Heart left ventricle (tissue), 16 donors: Measurements from ENCODE around the gene SH3BGRL. TPM values are rescaled to one million over a fixed set of nuclear protein-coding genes. Genes with fewer than 3 reads are reported as not detected.
A peak's percentile ranks its signal among the peaks of the same experiment; 100 is the strongest.

Experiments
- ATAC-seq, 4 donors: fragments of 200-7000 bp; cut with Tn5 transposase; one replicate each; pipeline ENCODE4 v1.9.1; 2020 to 2022; ENCODE audit warnings: moderate library complexity in 4 of 4, mild to moderate bottlenecking in 3 of 4, moderate number of reproducible peaks in 1 of 4
- DNase-seq, 5 donors: peaks; one replicate each; pipeline ENCODE4 v3.0.0-alpha.2; 2020
- H3K27ac ChIP-seq, 12 donors: fragments of 200-600 bp; sonication (generic) in 4 of 12; one replicate each; pipeline versions ENCODE4 v1.5.0 to v1.8.0; 2016 to 2022; ENCODE audit warnings: mild to moderate bottlenecking in 2 of 12
- H3K27me3 ChIP-seq, 9 donors: fragments of 200-600 bp; sonication (generic) in 2 of 9; one replicate each; pipeline versions ENCODE4 v1.5.1 to v1.8.0; 2016 to 2022; ENCODE audit warnings: mild to moderate bottlenecking in 3 of 9
- H3K36me3 ChIP-seq, 9 donors: fragments of 200-600 bp; sonication (generic) in 2 of 9; one replicate each; pipeline versions ENCODE4 v1.5.0 to v1.8.0; 2018 to 2022; ENCODE audit warnings: mild to moderate bottlenecking in 2 of 9
- H3K4me1 ChIP-seq, 12 donors: fragments of 200-600 bp; sonication (generic) in 4 of 12; one replicate each; pipeline versions ENCODE4 v1.5.0 to v1.8.0; 2016 to 2022; ENCODE audit warnings: mild to moderate bottlenecking in 3 of 12
- H3K4me3 ChIP-seq, 12 donors: fragments of 200-600 bp; sonication (generic) in 4 of 12; one replicate each; pipeline versions ENCODE4 v1.5.0 to v1.8.0; 2017 to 2022; ENCODE audit warnings: mild to moderate bottlenecking in 9 of 12, moderate library complexity in 4 of 12
- H3K9me3 ChIP-seq, 12 donors: fragments of 200-600 bp; sonication (generic) in 4 of 12; one replicate each; pipeline versions ENCODE4 v1.5.0 to v1.8.0; 2016 to 2022; ENCODE audit warnings: mild to moderate bottlenecking in 1 of 12
- POLR2A ChIP-seq, 2 donors: fragments of 450-650 bp; IDR thresholded peaks; one replicate each; pipeline ENCODE4 v1.6.1; 2017; ENCODE audit warnings: antibody characterized with exemption in 2 of 2, mild to moderate bottlenecking in 2 of 2, moderate library complexity in 2 of 2
- WGBS, 4 donors: extraction: QIAGEN DNeasy Blood & Tissue Kit in 2 of 4; methylation state at CpG; one replicate each; pipeline versions ENCODE4 v1.1.5 to v1.1.7; 2013 to 2018; 5-methylcytosine and 5-hydroxymethylcytosine counted together
- intact Hi-C, 10 donors: fragments of 100-400 bp; cut with DNase I; formaldehyde crosslinking; loops; one replicate each; pipeline versions ENCODE4 v1.11.1 to v1.14.2; 2022
- polyA plus RNA-seq, 2 donors: library from polyadenylated mRNA; stranded (reverse); fragments of 200-250 nt; gene quantifications; one replicate each; pipeline ENCODE4 v1.2.3, GENCODE V29; 2013
- total RNA-seq, 9 donors: library from RNA; depleted of rRNA in 2 of 9; stranded (reverse); fragments of >200 nt in 2 of 9; fragmentation: NEBNext Ultra II Directional in 3 of 9; extraction: Animal tissue kit (Norgen Biotek cat#: 25700) in 3 of 9; gene quantifications; one replicate each; pipeline versions ENCODE4 v1.1.0 to v1.2.4, GENCODE V29; 2016 to 2023
- TF ChIP-seq, protein P1 (sequence below), 12 donors: fragments of 200-600 bp; sonication (generic) in 4 of 12; IDR thresholded peaks; one replicate each; pipeline versions ENCODE4 v1.5.0 to v1.8.0; 2018 to 2022; ENCODE audit warnings: antibody characterized with exemption in 12 of 12, mild to moderate bottlenecking in 5 of 12
- donor health status: ischemic (EF 13 %, LVEDD 7.1; RV severe dilation, severe dysfunction).
- donor health status: healthy with polysubstance abuse.
- donor health status: DM: no; HTN: yes; CAD: no.
- donor health status: DM: no; HTN: no; CAD: no.
- donor health status: ischemic (EF 25% LVEDD 6.9; RV normal size, moderate dysfunction).
- donor health status: ischemic (EF 25% LVEDD 5.7; RV mildly dilated, moderate dysfunction).
- donor health status: healthy.
- donor health status: DM: yes; HTN: yes; CAD: no.
- donor health status: ischemic (EF 35%, LVEDD 5.7; RV mildly dilated, moderate dysfunction).
- donor health status: nonischemic (EF 11% LVEDD 7.7; RV severe dilation, severe dysfunction).
- donor health status: DM: yes; HTN: yes; CAD: no.
- donor health status: PGD.
- donor health status: ischemic (EF 29% LVEDD 5.4; RV normal size, mild dysfunction).
- donor health status: nonischemic (EF 23%, LVEDD 6.1; RV moderate dilation, normal function).

Gene SH3BGRL
- total and polyA plus RNA-seq, 11 donors, result 16.4 to 96.1 (median 24.4) TPM

DNA sequence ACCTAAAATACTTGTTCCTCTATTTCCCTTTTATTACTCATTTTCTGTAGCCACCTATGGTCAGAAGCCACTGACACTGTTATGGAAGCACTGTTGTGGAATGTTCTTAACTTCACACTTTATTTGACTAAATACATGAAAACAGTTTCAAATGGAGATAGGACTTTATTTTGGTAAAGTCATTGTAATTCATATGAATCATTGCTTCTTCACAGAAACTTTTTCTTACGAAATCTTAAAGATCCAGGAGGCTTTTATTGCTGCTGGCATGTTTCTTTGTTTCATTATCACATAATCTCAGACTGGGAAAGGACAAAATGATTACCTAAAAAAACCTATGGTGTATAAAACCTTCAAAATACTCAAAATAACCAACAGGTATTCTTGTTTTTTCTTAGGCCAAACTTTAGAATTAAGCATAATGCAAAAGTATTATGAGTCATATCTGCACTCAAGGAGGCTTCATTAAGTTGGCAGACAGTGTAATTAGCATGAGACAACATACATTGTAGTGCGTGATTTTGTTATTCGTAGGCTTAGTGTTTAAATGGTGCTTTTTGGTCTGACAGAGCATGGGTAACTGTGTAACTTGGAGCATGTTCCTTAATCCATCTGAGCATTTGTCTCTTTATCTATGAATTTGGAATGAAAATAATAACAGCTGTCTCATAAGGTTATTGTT lies 58.0 kb downstream of the SH3BGRL start:
- Histone ChIP-seq H3K9me3 (no peaks in the 10 kb centered on the region), H3K27ac (peak overlapping the region in 5 of 12 donors; percentile 6 to 73 (median 41)), H3K4me1 (peaks cover 0 to 21% (median 0%) of the 10 kb centered on the region in 12 donors), H3K36me3 (no peaks in the 10 kb centered on the region), H3K27me3 (no peaks in the 10 kb centered on the region), H3K4me3 (no peak overlapping the region)
- DNase-seq, result no peak
- no peak for ATAC-seq
- intact Hi-C loops, result loop anchor here in 1 of 10 donors (10.0 kb wide), 1 partner anchor 55 kb away; the partner anchor contains the start of genes HMGN5 and SH3BGRL
- no peak for TF ChIP-seq POLR2A (IDR thresholded peaks at IDR 0.05)
- TF ChIP-seq, protein P1, sequence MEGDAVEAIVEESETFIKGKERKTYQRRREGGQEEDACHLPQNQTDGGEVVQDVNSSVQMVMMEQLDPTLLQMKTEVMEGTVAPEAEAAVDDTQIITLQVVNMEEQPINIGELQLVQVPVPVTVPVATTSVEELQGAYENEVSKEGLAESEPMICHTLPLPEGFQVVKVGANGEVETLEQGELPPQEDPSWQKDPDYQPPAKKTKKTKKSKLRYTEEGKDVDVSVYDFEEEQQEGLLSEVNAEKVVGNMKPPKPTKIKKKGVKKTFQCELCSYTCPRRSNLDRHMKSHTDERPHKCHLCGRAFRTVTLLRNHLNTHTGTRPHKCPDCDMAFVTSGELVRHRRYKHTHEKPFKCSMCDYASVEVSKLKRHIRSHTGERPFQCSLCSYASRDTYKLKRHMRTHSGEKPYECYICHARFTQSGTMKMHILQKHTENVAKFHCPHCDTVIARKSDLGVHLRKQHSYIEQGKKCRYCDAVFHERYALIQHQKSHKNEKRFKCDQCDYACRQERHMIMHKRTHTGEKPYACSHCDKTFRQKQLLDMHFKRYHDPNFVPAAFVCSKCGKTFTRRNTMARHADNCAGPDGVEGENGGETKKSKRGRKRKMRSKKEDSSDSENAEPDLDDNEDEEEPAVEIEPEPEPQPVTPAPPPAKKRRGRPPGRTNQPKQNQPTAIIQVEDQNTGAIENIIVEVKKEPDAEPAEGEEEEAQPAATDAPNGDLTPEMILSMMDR (IDR thresholded peaks at IDR 0.05), result no peak
- WGBS, 4 donors, result 70 to 94% (median 82%) methylated on average over 3 of the region's 3 CpGs

DNA sequence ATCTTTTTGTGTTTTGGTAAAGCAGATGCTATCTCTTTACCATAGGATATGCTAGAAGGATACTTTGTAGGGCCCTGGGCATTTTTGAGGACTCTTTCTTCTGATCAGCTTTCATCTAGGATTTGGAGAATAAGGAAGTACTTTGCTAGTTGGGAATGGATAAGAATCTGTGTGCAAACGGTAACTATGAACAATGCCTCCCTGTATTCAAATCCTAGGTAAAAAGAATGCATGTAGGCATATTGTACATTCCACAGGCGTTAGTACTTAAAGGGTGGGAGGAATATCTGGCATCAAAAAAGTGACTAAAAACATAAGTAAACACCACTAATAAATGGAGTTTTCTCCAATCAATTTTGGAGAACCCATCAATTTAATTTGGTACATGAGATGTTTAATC lies 59.7 kb downstream of the SH3BGRL start:
- Histone ChIP-seq H3K4me3 (no peak overlapping the region), H3K27ac (no peak overlapping the region), H3K27me3 (no peaks in the 10 kb centered on the region), H3K4me1 (peaks cover 0 to 21% (median 0%) of the 10 kb centered on the region in 12 donors), H3K9me3 (no peaks in the 10 kb centered on the region), H3K36me3 (no peaks in the 10 kb centered on the region)
- 58 to 71% (median 67%) methylated on average over 2 of the region's 2 CpGs for WGBS, 4 donors
- intact Hi-C loops, result loop anchor here in 1 of 10 donors (10.0 kb wide), 1 partner anchor 57 kb away; the partner anchor contains the start of genes HMGN5 and SH3BGRL
- TF ChIP-seq, protein P1 (IDR thresholded peaks at IDR 0.05), result no peak
- TF ChIP-seq POLR2A (IDR thresholded peaks at IDR 0.05), result no peak
- no peak for ATAC-seq
- no peak for DNase-seq

DNA sequence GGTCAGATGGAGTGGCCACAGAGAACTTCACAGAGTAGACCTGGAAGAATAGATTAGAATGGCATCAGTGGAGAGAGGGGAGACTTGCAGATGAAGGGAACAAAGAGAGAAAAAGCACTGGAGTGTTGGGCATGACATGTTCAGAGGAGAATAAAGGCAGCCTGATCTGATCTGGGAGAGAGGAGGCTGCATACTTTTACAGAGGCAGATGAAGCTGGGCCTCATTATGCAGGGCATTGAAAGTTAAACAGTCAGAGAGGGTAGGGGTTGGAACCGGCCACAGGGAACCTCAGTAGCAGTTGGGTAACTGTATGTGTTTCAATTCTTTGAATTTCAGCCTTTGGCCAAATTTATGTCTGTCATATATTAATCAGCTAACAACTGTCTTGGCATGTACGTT lies 61.2 kb downstream of the SH3BGRL start:
- 50 to 85% (median 67%) methylated on average over 2 of the region's 2 CpGs for WGBS, 4 donors
- Histone ChIP-seq H3K4me1 (peaks cover 0 to 18% (median 0%) of the 10 kb centered on the region in 12 donors), H3K27me3 (no peaks in the 10 kb centered on the region), H3K9me3 (no peaks in the 10 kb centered on the region), H3K27ac (peak overlapping the region in 1 of 12 donors; percentile 20), H3K36me3 (no peaks in the 10 kb centered on the region), H3K4me3 (no peak overlapping the region)
- DNase-seq, result no peak
- no peak for TF ChIP-seq POLR2A (IDR thresholded peaks at IDR 0.05)
- TF ChIP-seq, protein P1 (IDR thresholded peaks at IDR 0.05), result no peak
- intact Hi-C loops, result loop anchor here in 1 of 10 donors (10.0 kb wide), 1 partner anchor 58 kb away; the partner anchor contains the start of genes HMGN5 and SH3BGRL
- ATAC-seq, result no peak

DNA sequence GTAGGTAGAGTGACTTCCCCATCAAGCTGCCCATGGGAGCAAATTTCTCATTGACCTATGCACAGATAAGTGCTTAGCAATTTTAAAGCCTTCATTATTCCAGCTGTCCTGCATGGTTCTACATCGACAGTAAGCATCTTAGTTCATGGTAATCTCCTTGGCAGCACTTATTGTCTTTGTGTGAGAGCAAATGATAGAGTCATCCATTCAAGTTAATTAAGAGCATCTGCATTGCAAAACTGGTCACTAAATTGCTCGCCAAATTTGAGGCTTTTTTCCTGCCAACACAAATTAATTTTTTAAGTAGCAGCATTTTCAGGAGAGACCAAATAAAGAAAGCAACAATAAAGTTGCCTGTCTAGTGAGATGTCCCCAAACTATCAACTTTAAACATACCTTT lies 76.7 kb downstream of the SH3BGRL start:
- Histone ChIP-seq H3K36me3 (peaks cover 0 to 28% (median 16%) of the 10 kb centered on the region in 9 donors), H3K4me3 (no peak overlapping the region), H3K9me3 (peaks cover 0 to 4% (median 0%) of the 10 kb centered on the region in 12 donors), H3K27ac (no peak overlapping the region), H3K27me3 (peaks cover 0 to 5% (median 0%) of the 10 kb centered on the region in 9 donors), H3K4me1 (no peaks in the 10 kb centered on the region)
- WGBS, 4 donors, result 56 to 87% (median 78%) methylated on average over 2 of the region's 2 CpGs
- TF ChIP-seq, protein P1 (IDR thresholded peaks at IDR 0.05), result no peak
- TF ChIP-seq POLR2A (IDR thresholded peaks at IDR 0.05), result no peak
- no peak for DNase-seq
- intact Hi-C loops, result no loop called here
- ATAC-seq, result no peak
